Left lung (tissue), 10 donors: ENCODE results near the gene ODF2. TPM values are rescaled to one million over a fixed set of nuclear protein-coding genes. Genes with fewer than 3 reads are reported as not detected.

ENCODE experiments used
- ATAC-seq: fragments of 200-7000 bp; cut with Tn5 transposase; one replicate; pipeline ENCODE4 v1.9.1; 2020; ENCODE audit warnings: moderate library complexity
- DNase-seq, 4 donors: peaks; one replicate each; pipeline ENCODE4 v3.0.0-alpha.2; 2013 to 2020
- H3K27ac ChIP-seq, 2 donors: fragments of 200-600 bp; sonication (generic) in 1 of 2; one replicate each; pipeline versions ENCODE4 v1.5.0 to v1.8.0; 2020 to 2021
- H3K27me3 ChIP-seq, 2 donors: fragments of 200-600 bp; sonication (generic) in 1 of 2; one replicate each; pipeline versions ENCODE4 v1.5.0 to v1.8.0; 2020 to 2021
- H3K36me3 ChIP-seq, 2 donors: fragments of 200-600 bp; sonication (generic) in 1 of 2; one replicate each; pipeline versions ENCODE4 v1.5.0 to v1.8.0; 2020 to 2021
- H3K4me1 ChIP-seq, 2 donors: fragments of 200-600 bp; one replicate each; pipeline ENCODE4 v1.8.0; 2021
- H3K4me3 ChIP-seq, 2 donors: fragments of 200-600 bp; sonication (generic) in 1 of 2; one replicate each; pipeline versions ENCODE4 v1.5.0 to v1.8.0; 2020 to 2021; ENCODE audit warnings: mild to moderate bottlenecking in 1 of 2
- H3K9me3 ChIP-seq, 2 donors: fragments of 200-600 bp; sonication (generic) in 1 of 2; one replicate each; pipeline versions ENCODE4 v1.5.0 to v1.8.0; 2020 to 2021
- CTCF ChIP-seq, 2 donors: fragments of 200-600 bp; sonication (generic) in 1 of 2; IDR thresholded peaks; one replicate each; pipeline versions ENCODE4 v1.5.0 to v1.8.0; 2021; ENCODE audit warnings: antibody characterized with exemption in 2 of 2
- intact Hi-C, 2 donors: fragments of 100-400 bp; cut with DNase I; formaldehyde crosslinking; loops; one replicate each; pipeline versions ENCODE4 v1.11.2 to v1.14.2; 2022
- polyA plus RNA-seq, 6 donors: library from polyadenylated mRNA; unstranded; fragments of 120-200 nt; gene quantifications; one replicate each; pipeline ENCODE4 v1.2.1, GENCODE V29; 2013; ENCODE audit not compliant: insufficient read length in 6 of 6
- total RNA-seq, 2 donors: library from RNA; stranded (reverse); fragmentation: NEBNext Ultra II Directional; extraction: Animal tissue kit (Norgen Biotek cat#: 25700); gene quantifications; one replicate each; pipeline ENCODE4 v1.2.1, GENCODE V29; 2021
- donor health status: DM: no; HTN: yes; CAD: no.
- donor health status: DM: no; HTN: no; CAD: no.

Gene ODF2
- total and polyA plus RNA-seq, 8 donors, result 21.0 to 70.3 (median 61.0) TPM

GRCh38 chr9:128526720-128527119 lies 70.9 kb downstream of the ODF2 start:
- Histone ChIP-seq H3K4me1 (no peaks in the 10 kb centered on the region), H3K4me3 (no peak overlapping the region), H3K36me3 (peaks cover 0 to 100% of the 10 kb centered on the region in 2 donors), H3K27ac (no peak overlapping the region), H3K27me3 (no peaks in the 10 kb centered on the region), H3K9me3 (no peaks in the 10 kb centered on the region)
- intact Hi-C loops, result no loop called here
- no peak for DNase-seq
- ATAC-seq, result no peak
- TF ChIP-seq CTCF (IDR thresholded peaks at IDR 0.05), result no peak

GRCh38 chr9:128528445-128529160 lies 72.8 kb downstream of the ODF2 start:
- no peak for TF ChIP-seq CTCF (IDR thresholded peaks at IDR 0.05)
- ATAC-seq (no peak), DNase-seq (no peak)
- no peak overlapping the region for H3K27ac ChIP-seq
- intact Hi-C loops, result no loop called here
- H3K4me1 ChIP-seq, result no peaks in the 10 kb centered on the region
- H3K4me3 ChIP-seq, result no peak overlapping the region
- H3K9me3 ChIP-seq, result no peaks in the 10 kb centered on the region
- H3K27me3 ChIP-seq, result no peaks in the 10 kb centered on the region
- H3K36me3 ChIP-seq, result peaks cover 2 to 100% of the 10 kb centered on the region in 2 donors

DNA sequence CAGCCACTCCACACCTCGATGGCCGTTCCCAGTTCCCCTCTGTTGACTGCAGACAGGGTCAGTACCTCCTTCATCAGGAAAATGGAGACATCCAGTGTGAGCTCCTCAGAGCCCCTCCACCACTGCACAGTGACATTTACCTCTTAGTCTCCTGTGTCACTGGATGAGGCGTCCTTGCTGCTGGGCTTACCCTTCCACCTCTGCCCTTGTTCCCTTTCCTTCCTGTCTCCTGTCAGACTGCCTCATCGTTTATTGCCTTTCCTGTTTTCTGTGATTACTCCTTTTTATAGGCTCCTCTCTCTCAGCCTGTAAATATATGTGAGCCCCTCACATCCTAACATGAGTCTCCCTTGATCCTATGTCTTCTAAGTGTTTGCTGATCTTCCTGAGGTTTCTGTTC lies 73.4 kb downstream of the ODF2 start:
- TF ChIP-seq CTCF (IDR thresholded peaks at IDR 0.05), result no peak
- intact Hi-C loops, result no loop called here
- DNase-seq, result no peak
- Histone ChIP-seq H3K27ac (no peak overlapping the region), H3K9me3 (no peaks in the 10 kb centered on the region), H3K27me3 (no peaks in the 10 kb centered on the region), H3K4me1 (no peaks in the 10 kb centered on the region), H3K36me3 (peaks cover 7 to 100% of the 10 kb centered on the region in 2 donors), H3K4me3 (no peak overlapping the region)
- no peak for ATAC-seq

- H3K9me3 ChIP-seq, result no peaks in the 10 kb centered on the region
- intact Hi-C loops, result no loop called here
- H3K36me3 ChIP-seq, result peaks cover 7 to 100% of the 10 kb centered on the region in 2 donors
- H3K4me3 ChIP-seq, result no peak overlapping the region
- no peak for ATAC-seq
- H3K27me3 ChIP-seq, result no peaks in the 10 kb centered on the region
- TF ChIP-seq CTCF (IDR thresholded peaks at IDR 0.05), result no peak
- no peaks in the 10 kb centered on the region for H3K4me1 ChIP-seq
- H3K27ac ChIP-seq, result no peak overlapping the region
- no peak for DNase-seq
Measured at GRCh38 chr9:128532581-128532980, 76.8 kb downstream of the ODF2 start.

DNA sequence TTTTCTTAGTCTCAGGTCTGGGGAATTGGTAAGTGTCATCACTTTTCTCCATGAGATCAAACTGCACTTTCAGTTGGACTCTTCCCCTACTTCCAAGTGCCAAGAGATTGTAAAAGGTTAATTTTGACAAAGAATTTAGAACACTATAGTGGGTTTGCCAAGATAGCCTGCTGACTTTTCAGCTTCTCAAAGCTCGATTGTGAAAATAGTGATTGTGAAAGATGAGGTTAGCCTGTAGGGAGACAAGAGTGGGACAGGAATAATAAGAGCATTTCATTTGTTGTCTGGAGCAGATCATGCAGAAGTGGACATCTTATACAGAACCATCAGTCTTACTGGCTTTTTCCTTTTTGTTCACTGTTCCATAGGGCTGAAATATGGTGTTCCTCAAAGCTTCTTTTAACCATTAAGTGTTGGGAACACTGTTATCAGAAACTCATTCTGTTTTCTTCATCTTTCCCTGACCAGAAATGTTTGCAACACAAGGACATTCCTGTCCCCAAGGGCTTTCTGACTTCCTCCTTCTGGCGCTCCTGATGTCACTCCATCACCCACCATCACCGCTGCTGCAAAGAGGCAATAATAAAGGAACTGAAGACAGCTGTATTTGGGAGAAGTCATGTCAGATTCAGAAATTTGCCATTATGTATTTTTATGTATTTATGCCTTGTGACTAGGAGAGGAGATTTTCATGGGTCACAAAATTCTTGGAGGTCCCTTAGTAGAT lies 85.0 kb downstream of the ODF2 start:
- Histone ChIP-seq H3K4me1 (peaks cover 0 to 5% of the 10 kb centered on the region in 2 donors), H3K27ac (peak overlapping the region in 1 of 2 donors; percentile 6), H3K4me3 (no peak overlapping the region), H3K9me3 (no peaks in the 10 kb centered on the region), H3K36me3 (peaks cover 0 to 77% of the 10 kb centered on the region in 2 donors), H3K27me3 (no peaks in the 10 kb centered on the region)
- ATAC-seq (no peak), DNase-seq (no peak)
- intact Hi-C loops, result no loop called here
- no peak for TF ChIP-seq CTCF (IDR thresholded peaks at IDR 0.05)
